Nephron (organoid): Measurements from ENCODE around the gene VRK2.

Experiments used
- H3K27ac Mint-ChIP-seq, 3 experiments: 2 replicates each; pipeline ENCODE4 v1.8.0; 2020; ENCODE audit warnings: mixed read lengths in 3 of 3, mild to moderate bottlenecking in 2 of 3, moderate library complexity in 1 of 3
- H3K27me3 Mint-ChIP-seq: 2 replicates; pipeline ENCODE4 v1.8.0; 2021; ENCODE audit warnings: low read depth, mild to moderate bottlenecking, moderate library complexity, mixed read lengths
- H3K36me3 Mint-ChIP-seq: 2 replicates; pipeline ENCODE4 v1.8.0; 2020; ENCODE audit warnings: low read depth, mixed read lengths
- H3K4me1 Mint-ChIP-seq: 2 replicates; pipeline ENCODE4 v1.8.0; 2020; ENCODE audit warnings: mixed read lengths
- H3K4me3 Mint-ChIP-seq, 3 experiments: 2 replicates each; pipeline ENCODE4 v1.8.0; 2020; ENCODE audit warnings: mild to moderate bottlenecking in 3 of 3, mixed read lengths in 3 of 3, moderate library complexity in 2 of 3
- H3K9me3 Mint-ChIP-seq: 2 replicates; pipeline ENCODE4 v1.8.0; 2020; ENCODE audit warnings: mixed read lengths
- TF ChIP-seq, protein P1 (sequence below), 3 experiments: fragments of 200-600 bp; sonication (generic); IDR thresholded peaks; one replicate each; pipeline ENCODE4 v1.5.0; 2021; ENCODE audit warnings: antibody characterized with exemption in 3 of 3; ENCODE audit not compliant: unreplicated experiment in 3 of 3

VRK2 gene

DNA sequence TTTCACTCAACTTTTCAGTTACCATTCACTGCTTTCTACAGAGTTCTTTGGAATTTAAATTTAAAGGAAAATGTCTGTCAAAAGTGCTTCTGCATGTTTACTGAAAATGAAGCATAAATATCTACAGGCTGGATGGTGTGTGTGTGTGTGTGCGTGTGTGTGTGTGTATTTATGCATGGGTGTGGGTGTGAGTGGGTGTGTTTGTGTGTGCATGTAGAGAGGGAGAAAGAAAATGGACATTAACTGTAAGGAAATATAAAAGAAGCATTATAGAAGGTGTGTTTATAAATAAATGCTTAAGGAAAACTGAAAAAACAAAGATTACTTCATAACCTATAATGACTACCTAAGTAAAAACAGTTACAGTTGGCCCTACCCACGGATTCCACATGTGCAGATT is 151.3 kb downstream of the VRK2 start:
- no peak overlapping the region for H3K27ac Mint-ChIP-seq
- H3K36me3 Mint-ChIP-seq, result peaks cover 15% of the 10 kb centered on the region
- H3K9me3 Mint-ChIP-seq, result no peaks in the 10 kb centered on the region
- no peak overlapping the region for H3K4me3 Mint-ChIP-seq
- no peaks in the 10 kb centered on the region for H3K27me3 Mint-ChIP-seq
- H3K4me1 Mint-ChIP-seq, result no peaks in the 10 kb centered on the region
- TF ChIP-seq, protein P1, sequence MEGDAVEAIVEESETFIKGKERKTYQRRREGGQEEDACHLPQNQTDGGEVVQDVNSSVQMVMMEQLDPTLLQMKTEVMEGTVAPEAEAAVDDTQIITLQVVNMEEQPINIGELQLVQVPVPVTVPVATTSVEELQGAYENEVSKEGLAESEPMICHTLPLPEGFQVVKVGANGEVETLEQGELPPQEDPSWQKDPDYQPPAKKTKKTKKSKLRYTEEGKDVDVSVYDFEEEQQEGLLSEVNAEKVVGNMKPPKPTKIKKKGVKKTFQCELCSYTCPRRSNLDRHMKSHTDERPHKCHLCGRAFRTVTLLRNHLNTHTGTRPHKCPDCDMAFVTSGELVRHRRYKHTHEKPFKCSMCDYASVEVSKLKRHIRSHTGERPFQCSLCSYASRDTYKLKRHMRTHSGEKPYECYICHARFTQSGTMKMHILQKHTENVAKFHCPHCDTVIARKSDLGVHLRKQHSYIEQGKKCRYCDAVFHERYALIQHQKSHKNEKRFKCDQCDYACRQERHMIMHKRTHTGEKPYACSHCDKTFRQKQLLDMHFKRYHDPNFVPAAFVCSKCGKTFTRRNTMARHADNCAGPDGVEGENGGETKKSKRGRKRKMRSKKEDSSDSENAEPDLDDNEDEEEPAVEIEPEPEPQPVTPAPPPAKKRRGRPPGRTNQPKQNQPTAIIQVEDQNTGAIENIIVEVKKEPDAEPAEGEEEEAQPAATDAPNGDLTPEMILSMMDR (IDR thresholded peaks at IDR 0.05; ENCODE audit: unreplicated experiment in 3 of 3), result no peak

DNA sequence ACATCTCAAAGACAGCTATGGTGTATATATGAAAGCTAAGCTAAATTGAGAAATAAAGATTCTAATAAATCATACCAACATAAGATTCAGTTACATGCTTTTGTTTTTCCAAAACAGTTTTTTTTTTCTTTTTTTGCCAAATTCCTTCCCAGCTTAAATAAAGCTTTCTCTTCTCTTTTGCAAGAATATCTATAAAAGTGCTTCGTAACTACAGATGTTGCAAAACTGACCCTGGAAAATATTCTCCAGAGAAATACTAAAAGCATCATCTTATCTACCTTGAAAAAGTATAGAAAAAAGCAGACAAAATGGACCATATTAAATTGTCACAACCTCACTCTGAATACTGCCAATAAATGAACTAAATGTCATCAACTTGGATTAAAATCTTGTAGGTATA is 155.8 kb downstream of the VRK2 start:
- Mint-ChIP-seq H3K9me3 (no peaks in the 10 kb centered on the region), H3K4me1 (no peaks in the 10 kb centered on the region), H3K4me3 (no peak overlapping the region), H3K27ac (no peak overlapping the region), H3K36me3 (peaks cover 26% of the 10 kb centered on the region), H3K27me3 (no peaks in the 10 kb centered on the region)
- TF ChIP-seq, protein P1 (IDR thresholded peaks at IDR 0.05; ENCODE audit: unreplicated experiment in 3 of 3), result no peak

DNA sequence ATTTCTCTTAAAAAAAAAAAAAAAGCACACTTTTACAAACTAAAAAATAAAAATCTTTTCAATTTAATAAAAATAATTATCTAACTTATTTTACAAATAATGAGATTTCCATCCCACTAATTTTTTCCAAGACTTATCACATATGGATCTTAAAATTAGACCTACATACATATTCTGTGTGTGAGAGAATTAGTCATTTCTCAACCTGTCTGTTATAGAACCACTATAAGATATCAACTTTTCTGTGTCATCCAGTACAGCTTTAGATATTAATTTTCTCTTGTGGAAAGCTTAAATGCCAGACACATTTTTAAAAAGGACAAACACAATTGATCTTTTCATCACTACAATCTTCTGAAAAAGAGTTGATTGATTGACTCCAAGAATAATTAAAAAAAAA is 156.4 kb downstream of the VRK2 start:
- TF ChIP-seq, protein P1 (IDR thresholded peaks at IDR 0.05; ENCODE audit: unreplicated experiment in 3 of 3), result no peak
- Mint-ChIP-seq H3K36me3 (peaks cover 25% of the 10 kb centered on the region), H3K27ac (no peak overlapping the region), H3K27me3 (no peaks in the 10 kb centered on the region), H3K9me3 (no peaks in the 10 kb centered on the region), H3K4me1 (no peaks in the 10 kb centered on the region), H3K4me3 (no peak overlapping the region)

DNA sequence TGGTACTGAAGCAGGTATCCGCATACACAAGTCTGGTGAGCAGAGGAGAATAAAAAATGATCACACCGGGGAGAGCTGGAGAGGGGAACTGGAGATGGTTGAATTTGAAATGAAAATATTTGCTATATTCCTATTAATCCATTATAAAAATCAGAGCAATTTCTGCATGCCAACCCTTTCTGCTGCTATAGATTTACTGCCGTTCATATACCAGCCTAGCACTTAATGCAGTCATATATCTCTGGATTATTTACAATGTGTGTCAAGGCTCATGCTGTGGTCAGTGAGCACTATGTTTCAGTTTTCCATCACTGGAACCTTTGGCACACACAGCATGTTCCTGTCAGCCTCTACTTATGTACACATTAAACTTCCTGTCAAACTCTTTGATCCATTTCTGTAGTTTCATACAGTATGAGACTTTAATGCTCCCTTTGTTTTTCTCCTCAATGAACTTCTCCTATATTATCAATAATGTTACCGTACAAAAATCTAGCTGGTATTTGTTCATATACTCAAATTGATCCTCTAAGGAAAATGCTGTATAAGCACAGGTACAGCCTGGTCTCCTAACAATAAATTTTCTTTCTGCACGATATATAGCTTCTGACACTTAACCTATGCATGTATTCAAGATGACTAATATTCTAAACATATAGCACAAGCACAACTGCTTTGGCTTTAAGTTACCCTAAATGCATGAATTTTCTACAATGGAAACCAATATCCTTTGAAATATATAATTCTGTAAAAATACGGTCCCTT is 157.8 kb downstream of the VRK2 start:
- Mint-ChIP-seq H3K36me3 (peaks cover 31% of the 10 kb centered on the region), H3K4me3 (no peak overlapping the region), H3K9me3 (no peaks in the 10 kb centered on the region), H3K4me1 (no peaks in the 10 kb centered on the region), H3K27me3 (no peaks in the 10 kb centered on the region), H3K27ac (peak overlapping the region in 1 of 3 experiments; percentile 26)
- TF ChIP-seq, protein P1 (IDR thresholded peaks at IDR 0.05; ENCODE audit: unreplicated experiment in 3 of 3), result no peak

DNA sequence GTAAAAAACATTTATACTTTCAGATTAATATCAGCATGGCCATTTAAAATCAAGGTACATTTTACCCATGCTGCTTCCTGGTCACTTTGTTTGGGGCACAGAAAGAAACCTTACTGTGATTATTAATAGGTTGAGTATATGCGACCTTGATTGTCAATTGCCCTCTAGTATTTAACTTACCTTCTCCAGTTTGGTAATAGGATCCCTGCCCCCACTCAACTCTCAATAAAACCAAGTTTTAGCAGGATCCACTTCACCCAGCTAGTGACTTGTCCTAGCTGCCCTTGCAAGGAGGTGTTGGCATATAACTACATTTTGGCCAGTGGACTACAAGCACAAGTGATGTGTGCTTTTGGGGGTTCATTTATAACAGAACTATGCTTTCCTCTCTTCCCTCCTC is 160.2 kb downstream of the VRK2 start:
- Mint-ChIP-seq H3K9me3 (peaks cover 13% of the 10 kb centered on the region), H3K36me3 (peaks cover 51% of the 10 kb centered on the region), H3K27me3 (no peaks in the 10 kb centered on the region), H3K27ac (no peak overlapping the region), H3K4me3 (no peak overlapping the region), H3K4me1 (no peaks in the 10 kb centered on the region)
- TF ChIP-seq, protein P1 (IDR thresholded peaks at IDR 0.05; ENCODE audit: unreplicated experiment in 3 of 3), result no peak

DNA sequence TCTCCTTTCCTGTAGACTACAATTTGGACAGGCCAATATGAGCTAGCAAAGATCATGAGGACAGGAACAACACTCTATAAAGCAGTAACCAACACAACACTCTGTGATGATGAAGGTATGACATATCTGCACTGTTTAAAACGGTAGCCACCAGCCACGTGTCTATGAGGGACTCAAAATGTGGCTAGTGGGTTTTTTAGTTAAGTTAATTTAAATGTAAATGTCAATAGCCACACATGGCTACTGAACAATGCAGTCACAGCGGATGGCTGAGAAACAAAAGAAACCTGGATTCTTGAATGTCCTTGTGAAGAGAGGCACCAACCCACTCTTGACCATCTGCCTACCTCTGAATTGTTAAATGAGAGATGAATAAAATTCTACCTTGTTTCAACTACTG is 160.6 kb downstream of the VRK2 start:
- Mint-ChIP-seq H3K4me3 (no peak overlapping the region), H3K27me3 (no peaks in the 10 kb centered on the region), H3K9me3 (peaks cover 17% of the 10 kb centered on the region), H3K4me1 (no peaks in the 10 kb centered on the region), H3K36me3 (peaks cover 54% of the 10 kb centered on the region), H3K27ac (no peak overlapping the region)
- TF ChIP-seq, protein P1 (IDR thresholded peaks at IDR 0.05; ENCODE audit: unreplicated experiment in 3 of 3), result no peak
